Peyer's patch (tissue), 4 donors: Measurements from ENCODE around the gene CD74.
"Not testable (repeated sequence)": the region's sequence is repeated elsewhere in the genome, so short reads cannot be mapped to it uniquely, and the experiment has no call there.

Source experiments
- POLR2A ChIP-seq, 2 donors: fragments of 450-650 bp; IDR thresholded peaks; one replicate each; pipeline ENCODE4 v1.5.1; 2017; ENCODE audit warnings: antibody characterized with exemption in 2 of 2, mild to moderate bottlenecking in 2 of 2, moderate library complexity in 2 of 2
- TF ChIP-seq, protein P1 (sequence below), 6 experiments: fragments of 450-650 bp in 4 of 6; fragments of 200-600 bp in 2 of 6; sonication (generic) in 1 of 6; IDR thresholded peaks; one replicate each; pipeline ENCODE4 v1.5.1; 2017 to 2019; ENCODE audit warnings: antibody characterized with exemption in 6 of 6, mild to moderate bottlenecking in 3 of 6, moderate library complexity in 1 of 6

DNA sequence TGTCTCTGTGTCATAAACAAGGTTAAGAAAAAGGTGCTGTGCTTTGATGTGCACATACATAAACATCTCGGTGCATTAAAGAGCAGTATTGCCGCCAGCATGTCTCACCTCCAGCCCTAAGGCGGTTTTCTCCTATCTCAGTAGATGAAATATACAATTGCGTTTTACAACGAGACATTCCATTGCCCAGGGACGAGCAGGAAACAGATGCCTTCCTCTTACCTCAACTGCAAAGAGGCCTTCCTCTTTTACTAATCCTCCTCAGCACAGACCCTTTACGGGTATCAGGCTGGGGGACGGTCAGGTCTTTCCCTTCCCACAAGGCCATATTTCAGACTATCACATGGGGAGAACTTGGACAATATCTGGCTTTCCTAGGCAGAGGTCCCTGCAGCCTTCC is 41.3 kb upstream of the CD74 start:
- TF ChIP-seq POLR2A (IDR thresholded peaks at IDR 0.05): not testable (repeated sequence)
- TF ChIP-seq, protein P1, sequence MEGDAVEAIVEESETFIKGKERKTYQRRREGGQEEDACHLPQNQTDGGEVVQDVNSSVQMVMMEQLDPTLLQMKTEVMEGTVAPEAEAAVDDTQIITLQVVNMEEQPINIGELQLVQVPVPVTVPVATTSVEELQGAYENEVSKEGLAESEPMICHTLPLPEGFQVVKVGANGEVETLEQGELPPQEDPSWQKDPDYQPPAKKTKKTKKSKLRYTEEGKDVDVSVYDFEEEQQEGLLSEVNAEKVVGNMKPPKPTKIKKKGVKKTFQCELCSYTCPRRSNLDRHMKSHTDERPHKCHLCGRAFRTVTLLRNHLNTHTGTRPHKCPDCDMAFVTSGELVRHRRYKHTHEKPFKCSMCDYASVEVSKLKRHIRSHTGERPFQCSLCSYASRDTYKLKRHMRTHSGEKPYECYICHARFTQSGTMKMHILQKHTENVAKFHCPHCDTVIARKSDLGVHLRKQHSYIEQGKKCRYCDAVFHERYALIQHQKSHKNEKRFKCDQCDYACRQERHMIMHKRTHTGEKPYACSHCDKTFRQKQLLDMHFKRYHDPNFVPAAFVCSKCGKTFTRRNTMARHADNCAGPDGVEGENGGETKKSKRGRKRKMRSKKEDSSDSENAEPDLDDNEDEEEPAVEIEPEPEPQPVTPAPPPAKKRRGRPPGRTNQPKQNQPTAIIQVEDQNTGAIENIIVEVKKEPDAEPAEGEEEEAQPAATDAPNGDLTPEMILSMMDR (IDR thresholded peaks at IDR 0.05): not testable (repeated sequence)
